Adrenal gland (tissue), 5 donors: ENCODE data around the gene ASCL3.

Experiments
- CTCF ChIP-seq, 6 experiments: fragments of 450-650 bp in 4 of 6; fragments of 200-600 bp in 2 of 6; sonication (generic) in 1 of 6; IDR thresholded peaks; 1 replicate in 5 of 6; 2 replicates in 1 of 6; pipeline versions ENCODE4 v1.5.1 to v1.8.0; 2016 to 2021; ENCODE audit warnings: antibody characterized with exemption in 6 of 6, mild to moderate bottlenecking in 2 of 6, moderate library complexity in 1 of 6
- POLR2A ChIP-seq, 2 donors: fragments of 450-650 bp; IDR thresholded peaks; one replicate each; pipeline ENCODE4 v1.6.1; 2017; ENCODE audit warnings: antibody characterized with exemption in 2 of 2, mild to moderate bottlenecking in 2 of 2, moderate library complexity in 1 of 2
- donor health status: DM: no; HTN: no; CAD: no.

GRCh38 chr11:8964324-8965320 is 21.8 kb upstream of the ASCL3 start, which contains the start of gene TMEM9B:
- TF ChIP-seq CTCF (IDR thresholded peaks at IDR 0.05) (peak in 1 of 6 experiments; percentile 12), POLR2A (IDR thresholded peaks at IDR 0.05) (peak; percentile 86 to 97)
